ENCODE data around the gene TUBGCP3.
"Not testable (repeated sequence)": the region's sequence is repeated elsewhere in the genome, so short reads cannot be mapped to it uniquely, and the experiment has no call there.

GRCh38 chr13:112485814-112486213 lies 102.1 kb downstream of the TUBGCP3 start:
- not testable (repeated sequence) for TF ChIP-seq GATA2 (CRISPR knock-in tag; IDR thresholded peaks at IDR 0.05); GMEB1 (CRISPR knock-in tag; IDR thresholded peaks at IDR 0.05); PML (IDR thresholded peaks at IDR 0.05; ENCODE audit: low read length); EP300 (IDR thresholded peaks at IDR 0.05; ENCODE audit: low read length); USF2 (CRISPR knock-in tag; IDR thresholded peaks at IDR 0.05); POLR2A (conservative IDR thresholded peaks at IDR 0.05); ZNF133 (CRISPR knock-in tag; IDR thresholded peaks at IDR 0.05); HNRNPH1 (optimal IDR thresholded peaks at IDR 0.05; ENCODE audit: low read depth, low read length); EGR1 (conservative IDR thresholded peaks at IDR 0.05); ZNF740 (CRISPR knock-in tag; IDR thresholded peaks at IDR 0.05); ZNF740 (tag; IDR thresholded peaks at IDR 0.05)
